GM12878 (cell line): ENCODE data around the gene CAPSL. TPM values are rescaled to one million over a fixed set of nuclear protein-coding genes. Genes with fewer than 3 reads are reported as not detected.

Experiments used
- ATAC-seq: fragments of 200-7000 bp; cut with Tn5 transposase; 3 replicates; pipeline ENCODE4 v1.9.1; 2020; ENCODE audit warnings: mild to moderate bottlenecking, moderate library complexity
- BruUV-seq: library from RNA; stranded (reverse); fragments of 400-500 nt; replicated peaks from 2 replicates; lab custom pipeline; 2021; lab: Mats Ljungman, UMichigan
- CTCF ChIA-PET: fragments of 300-600 bp; sonication (Branson Sonifier 250); formaldehyde crosslinking; extraction: SDS; loops from one replicate; lab custom pipeline; 2021; ENCODE audit warnings: inconsistent platforms; lab: Yijun Ruan, JAX
- POLR2A ChIA-PET: fragments of 350-600 bp; formaldehyde crosslinking; extraction: SDS; loops from one replicate; lab custom pipeline; 2021; ENCODE audit warnings: inconsistent platforms; lab: Charles Lee
- RAD21 ChIA-PET: fragments of 300-600 bp; sonication (Branson Sonifier 250); formaldehyde crosslinking; loops from one replicate; lab custom pipeline; 2023; ENCODE audit warnings: antibody characterized with exemption; ENCODE audit not compliant: unreplicated experiment; lab: Charles Lee
- SMC1A ChIA-PET: fragments of 300-600 bp; sonication (Branson Sonifier 250); formaldehyde crosslinking; loops from one replicate; lab custom pipeline; 2023; ENCODE audit not compliant: unreplicated experiment, uncharacterized antibody; lab: Charles Lee
- DNase-seq: peaks from one replicate; pipeline ENCODE4 v3.0.0-alpha.2; 2011; ENCODE audit warnings: low read depth, low spot score
- FAIRE-seq: peaks from 3 replicates; lab custom pipeline; 2011; peaks lifted over from hg19 to GRCh38; lab: Jason Lieb, UNC
- H2AFZ ChIP-seq: 2 replicates; pipeline ENCODE4 v1.6.0; 2011; ENCODE audit warnings: low read depth, low read length, control low read depth; ENCODE audit not compliant: control insufficient read depth
- H3K27ac ChIP-seq: 2 replicates; pipeline ENCODE4 v1.5.1; 2011; ENCODE audit warnings: control low read depth; ENCODE audit not compliant: control insufficient read depth, insufficient read depth
- H3K27me3 ChIP-seq, 2 experiments: replicated peaks in 1 of 2; 2 replicates each; pipeline versions ENCODE4 v1.6.0 to v1.6.1; 2011; ENCODE audit warnings: low read length in 1 of 2; ENCODE audit not compliant: control insufficient read depth in 2 of 2, insufficient read depth in 2 of 2
- H3K36me3 ChIP-seq, 2 experiments: 2 replicates each; pipeline ENCODE4 v1.5.1; 2011; ENCODE audit warnings: low read length in 1 of 2; ENCODE audit not compliant: control insufficient read depth in 2 of 2, insufficient read depth in 2 of 2
- H3K4me1 ChIP-seq: 2 replicates; pipeline ENCODE4 v1.6.1; 2011; ENCODE audit warnings: mild to moderate bottlenecking, low read length, moderate library complexity, mixed read lengths; ENCODE audit not compliant: control insufficient read depth, insufficient read depth
- H3K4me2 ChIP-seq: 2 replicates; pipeline ENCODE4 v1.6.0; 2011; ENCODE audit warnings: control low read depth; ENCODE audit not compliant: control insufficient read depth, insufficient read depth
- H3K4me3 ChIP-seq: fragments of 200-600 bp; sonication (generic); 2 replicates; pipeline ENCODE4 v1.5.1; 2016
- H3K79me2 ChIP-seq: 2 replicates; pipeline ENCODE4 v1.6.0; 2011; ENCODE audit warnings: low read length; ENCODE audit not compliant: control insufficient read depth, insufficient read depth
- H3K9ac ChIP-seq: 2 replicates; pipeline ENCODE4 v1.8.0; 2011; ENCODE audit warnings: low read length, control low read depth, mixed read lengths; ENCODE audit not compliant: control insufficient read depth, insufficient read depth
- H3K9me3 ChIP-seq: replicated peaks from 3 replicates; pipeline ENCODE4 v1.5.1; 2011; ENCODE audit warnings: mild to moderate bottlenecking, low read length; ENCODE audit not compliant: control insufficient read depth, insufficient read depth
- H4K20me1 ChIP-seq: 2 replicates; pipeline ENCODE4 v1.6.0; 2011; ENCODE audit not compliant: control insufficient read depth, insufficient read depth
- BHLHE40 ChIP-seq, 2 experiments: fragments of 450-650 bp in 1 of 2; IDR thresholded peaks; 2 replicates each; pipeline ENCODE4 v1.6.1; 2011 to 2017; ENCODE audit warnings: low read depth in 2 of 2, borderline replicate concordance in 1 of 2, improper control_type of control experiment in 1 of 2, low read length in 1 of 2, mild to moderate bottlenecking in 1 of 2
- CREB1 ChIP-seq: IDR thresholded peaks from 2 replicates; pipeline ENCODE4 v1.6.1; 2012; ENCODE audit warnings: low read depth, mild to moderate bottlenecking, inconsistent platforms
- JUNB ChIP-seq: IDR thresholded peaks from 2 replicates; pipeline ENCODE4 v1.6.1; 2016; ENCODE audit warnings: antibody characterized with exemption, mild to moderate bottlenecking
- KAT2A ChIP-seq: conservative IDR thresholded peaks from 2 replicates; pipeline ENCODE4 v1.6.1; 2011; ENCODE audit warnings: low read depth, low read length; ENCODE audit not compliant: control insufficient read depth
- NRF1 ChIP-seq: conservative IDR thresholded peaks from 2 replicates; pipeline ENCODE4 v1.6.1; 2011; ENCODE audit warnings: mild to moderate bottlenecking, low read depth, low read length, improper control_type of control experiment
- POLR2A ChIP-seq: IDR thresholded peaks from 2 replicates; pipeline ENCODE4 v1.6.1; 2011; ENCODE audit warnings: low read depth, mild to moderate bottlenecking, low read length
- TARDBP ChIP-seq: IDR thresholded peaks from 2 replicates; pipeline ENCODE4 v1.6.1; 2016; ENCODE audit warnings: borderline replicate concordance
- ZNF622 ChIP-seq: fragments of 450-650 bp; IDR thresholded peaks from 2 replicates; pipeline ENCODE4 v1.6.1; 2017; ENCODE audit warnings: mild to moderate bottlenecking, inconsistent platforms
- WGBS: methylation state at CpG from one replicate; pipeline ENCODE4 v1.1.6; 2016; ENCODE audit warnings: low lambda C conversion rate; ENCODE audit not compliant: insufficient replicate concordance, insufficient coverage; ENCODE audit errors: missing lambda C conversion rate; 5-methylcytosine and 5-hydroxymethylcytosine counted together
- in situ Hi-C: fragments of 300-500 bp; cut with MboI; formaldehyde crosslinking; loops from 9 replicates; pipeline ENCODE4 v1.14.3; 2018; ENCODE audit warnings: mixed read lengths
- intact Hi-C: fragments of 100-400 bp; cut with micrococcal nuclease; formaldehyde crosslinking; loops from one replicate; pipeline ENCODE4 v1.14.2; 2022; ENCODE audit not compliant: unreplicated experiment
- polyA plus RNA-seq, 11 experiments: library from polyadenylated mRNA; depleted of rRNA in 4 of 11; unstranded in 6 of 11; stranded (reverse) in 5 of 11; fragments of >200 nt; fragmentation: Nextera tagmentation in 4 of 11; fragmentation: Illumina TruSeq in 1 of 11; extraction: Ambion mirVana in 4 of 11; extraction: Trizol in 1 of 11; gene quantifications; 1 replicate in 1 of 11; 2 replicates in 10 of 11; pipeline versions ENCODE4 v1.2.1 to v1.2.3, GENCODE V29; 2011 to 2016; ENCODE audit warnings: inconsistent platforms in 2 of 11, missing spikeins in 2 of 11, low read depth in 1 of 11
- total RNA-seq, 4 experiments: library from RNA; depleted of rRNA in 3 of 4; stranded (reverse); fragments of >200 nt in 3 of 4; fragmentation: Illumina TruSeq in 1 of 4; extraction: Trizol in 1 of 4; gene quantifications; 2 replicates each; pipeline versions ENCODE4 v1.2.1 to v1.2.3, GENCODE V29; 2013 to 2021
- TF ChIP-seq, protein P1 (sequence below): fragments of 450-650 bp; IDR thresholded peaks from 2 replicates; pipeline ENCODE4 v1.6.1; 2017; ENCODE audit warnings: mild to moderate bottlenecking, moderate library complexity
- TF ChIP-seq, protein P2 (sequence below): IDR thresholded peaks from 2 replicates; pipeline ENCODE4 v1.6.1; 2011; ENCODE audit warnings: low read depth, mild to moderate bottlenecking, low read length, moderate library complexity, borderline replicate concordance; ENCODE audit errors: extremely low read depth

CAPSL gene
- total and polyA plus RNA-seq, 10 of the 15 experiments (the other 5 are each of a cell fraction or from before 2014, with no cell fraction given): 0.19 to 0.57 (median 0.20) TPM; not detected in 7

- no peaks in the 10 kb centered on the region; the same call in 2 of the 3 replicates for H3K9me3 ChIP-seq
- ChIA-PET CTCF (interaction anchor here (0.7 to 4.6 kb wide), 8 partner anchors 11 to 102 kb away, joined by 3 to 19 read pairs (median 4); partner anchors contain the start of gene IL7R), POLR2A (interaction anchor here (0.6 to 2.7 kb wide), 3 partner anchors 10 to 388 kb away, joined by 3 to 9 read pairs (median 5); no protein-coding TSS in a partner anchor), SMC1A (interaction anchor here (0.6 to 5.1 kb wide), 15 partner anchors 10 to 1873 kb away, joined by 3 to 43 read pairs (median 5); no protein-coding TSS in a partner anchor), RAD21 (interaction anchor here (0.9 to 1.7 kb wide), 4 partner anchors 10 to 29 kb away, joined by 3 to 6 read pairs (median 4); no protein-coding TSS in a partner anchor)
- no peak for TF ChIP-seq KAT2A
- no peak for TF ChIP-seq NRF1
- TF ChIP-seq, protein P1, sequence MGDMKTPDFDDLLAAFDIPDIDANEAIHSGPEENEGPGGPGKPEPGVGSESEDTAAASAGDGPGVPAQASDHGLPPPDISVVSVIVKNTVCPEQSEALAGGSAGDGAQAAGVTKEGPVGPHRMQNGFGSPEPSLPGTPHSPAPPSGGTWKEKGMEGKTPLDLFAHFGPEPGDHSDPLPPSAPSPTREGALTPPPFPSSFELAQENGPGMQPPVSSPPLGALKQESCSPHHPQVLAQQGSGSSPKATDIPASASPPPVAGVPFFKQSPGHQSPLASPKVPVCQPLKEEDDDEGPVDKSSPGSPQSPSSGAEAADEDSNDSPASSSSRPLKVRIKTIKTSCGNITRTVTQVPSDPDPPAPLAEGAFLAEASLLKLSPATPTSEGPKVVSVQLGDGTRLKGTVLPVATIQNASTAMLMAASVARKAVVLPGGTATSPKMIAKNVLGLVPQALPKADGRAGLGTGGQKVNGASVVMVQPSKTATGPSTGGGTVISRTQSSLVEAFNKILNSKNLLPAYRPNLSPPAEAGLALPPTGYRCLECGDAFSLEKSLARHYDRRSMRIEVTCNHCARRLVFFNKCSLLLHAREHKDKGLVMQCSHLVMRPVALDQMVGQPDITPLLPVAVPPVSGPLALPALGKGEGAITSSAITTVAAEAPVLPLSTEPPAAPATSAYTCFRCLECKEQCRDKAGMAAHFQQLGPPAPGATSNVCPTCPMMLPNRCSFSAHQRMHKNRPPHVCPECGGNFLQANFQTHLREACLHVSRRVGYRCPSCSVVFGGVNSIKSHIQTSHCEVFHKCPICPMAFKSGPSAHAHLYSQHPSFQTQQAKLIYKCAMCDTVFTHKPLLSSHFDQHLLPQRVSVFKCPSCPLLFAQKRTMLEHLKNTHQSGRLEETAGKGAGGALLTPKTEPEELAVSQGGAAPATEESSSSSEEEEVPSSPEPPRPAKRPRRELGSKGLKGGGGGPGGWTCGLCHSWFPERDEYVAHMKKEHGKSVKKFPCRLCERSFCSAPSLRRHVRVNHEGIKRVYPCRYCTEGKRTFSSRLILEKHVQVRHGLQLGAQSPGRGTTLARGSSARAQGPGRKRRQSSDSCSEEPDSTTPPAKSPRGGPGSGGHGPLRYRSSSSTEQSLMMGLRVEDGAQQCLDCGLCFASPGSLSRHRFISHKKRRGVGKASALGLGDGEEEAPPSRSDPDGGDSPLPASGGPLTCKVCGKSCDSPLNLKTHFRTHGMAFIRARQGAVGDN: no peak
- TF ChIP-seq JUNB: no peak
- no peak for TF ChIP-seq TARDBP
- no peak for TF ChIP-seq POLR2A
- TF ChIP-seq, protein P2, sequence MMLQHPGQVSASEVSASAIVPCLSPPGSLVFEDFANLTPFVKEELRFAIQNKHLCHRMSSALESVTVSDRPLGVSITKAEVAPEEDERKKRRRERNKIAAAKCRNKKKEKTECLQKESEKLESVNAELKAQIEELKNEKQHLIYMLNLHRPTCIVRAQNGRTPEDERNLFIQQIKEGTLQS: no peak
- TF ChIP-seq ZNF622: no peak
- TF ChIP-seq BHLHE40 (IDR thresholded peaks at IDR 0.05; ENCODE audit: borderline replicate concordance in 1 of 2, low read depth in 2 of 2, low read length in 1 of 2): no peak
- TF ChIP-seq CREB1: no peak
- no peak overlapping the region for H3K4me3 ChIP-seq
- BruUV-seq: no TSS peak
- no peaks in the 10 kb centered on the region for H3K79me2 ChIP-seq
- FAIRE-seq (no peak), DNase-seq (no peak), ATAC-seq (no peak)
- no peaks in the 10 kb centered on the region for H4K20me1 ChIP-seq
- no peak overlapping the region for H2AFZ ChIP-seq
- in situ Hi-C loops (no loop called here), intact Hi-C loops (no loop called here)
- H3K9ac ChIP-seq: no peak overlapping the region
- no peaks in the 10 kb centered on the region for H3K27me3 ChIP-seq
- H3K4me1 ChIP-seq: peaks cover 14% of the 10 kb centered on the region
- H3K4me2 ChIP-seq: no peak overlapping the region
- WGBS: 0% methylated on average over 1 of the region's 1 CpG
- H3K27ac ChIP-seq: no peak overlapping the region
- H3K36me3 ChIP-seq: no peaks in the 10 kb centered on the region
Observed at GRCh38 chr5:35880156-35880555, 58.3 kb downstream of the CAPSL start.
